Neural progenitor cell (in vitro differentiated cells): ENCODE measurements around the gene STPG1. TPM values are rescaled to one million over a fixed set of nuclear protein-coding genes. Genes with fewer than 3 reads are reported as not detected.

Experiments used
- DNase-seq: peaks from one replicate; pipeline ENCODE4 v3.0.0-alpha.2; 2016; ENCODE audit warnings: low spot score
- H2AFZ ChIP-seq: fragments of 200-600 bp; sonication (generic); replicated peaks from 2 replicates; pipeline ENCODE4 v1.6.1; 2016; ENCODE audit warnings: antibody characterized with exemption
- H3F3A ChIP-seq: fragments of 200-600 bp; sonication (generic); 2 replicates; pipeline ENCODE4 v1.6.1; 2016; ENCODE audit warnings: antibody characterized with exemption, low read depth
- H3K27ac ChIP-seq: fragments of 200-600 bp; sonication (generic); 2 replicates; pipeline ENCODE4 v1.5.1; 2016; ENCODE audit warnings: mild to moderate bottlenecking
- H3K27me3 ChIP-seq: fragments of 200-600 bp; sonication (generic); 2 replicates; pipeline ENCODE4 v1.6.1; 2016; ENCODE audit warnings: mild to moderate bottlenecking, moderate library complexity
- H3K36me3 ChIP-seq: fragments of 200-600 bp; sonication (generic); 2 replicates; pipeline ENCODE4 v1.5.1; 2016
- H3K4me1 ChIP-seq: fragments of 200-600 bp; sonication (generic); 2 replicates; pipeline ENCODE4 v1.6.1; 2016; ENCODE audit warnings: mixed run types
- H3K4me2 ChIP-seq: fragments of 200-600 bp; sonication (generic); 2 replicates; pipeline ENCODE4 v1.6.1; 2016
- H3K4me3 ChIP-seq: fragments of 200-600 bp; sonication (generic); 2 replicates; pipeline ENCODE4 v1.5.1; 2016
- H3K79me2 ChIP-seq: fragments of 200-600 bp; sonication (generic); 2 replicates; pipeline ENCODE4 v1.6.1; 2016; ENCODE audit warnings: low read depth
- H3K9ac ChIP-seq: fragments of 200-600 bp; sonication (generic); 2 replicates; pipeline ENCODE4 v1.6.1; 2016
- H3K9me3 ChIP-seq: fragments of 200-600 bp; sonication (generic); 2 replicates; pipeline ENCODE4 v1.5.1; 2016; ENCODE audit warnings: low read depth
- H4K20me1 ChIP-seq: fragments of 200-600 bp; sonication (generic); 2 replicates; pipeline ENCODE4 v1.6.1; 2016; ENCODE audit warnings: low read depth
- H3K27ac Mint-ChIP-seq: 3 replicates; pipeline ENCODE4 v1.8.0; 2021; ENCODE audit warnings: mixed read lengths
- H3K27me3 Mint-ChIP-seq: 2 replicates; pipeline ENCODE4 v1.8.0; 2022; ENCODE audit warnings: low read depth, mild to moderate bottlenecking, inconsistent platforms, moderate library complexity, mixed read lengths; ENCODE audit not compliant: insufficient read depth
- H3K36me3 Mint-ChIP-seq: 3 replicates; pipeline ENCODE4 v1.8.0; 2021; ENCODE audit warnings: mixed read lengths
- H3K4me1 Mint-ChIP-seq: 3 replicates; pipeline ENCODE4 v1.8.0; 2021; ENCODE audit warnings: mixed read lengths
- H3K4me3 Mint-ChIP-seq: 3 replicates; pipeline ENCODE4 v1.8.0; 2021; ENCODE audit warnings: mild to moderate bottlenecking, moderate library complexity, mixed read lengths
- H3K9me3 Mint-ChIP-seq: 3 replicates; pipeline ENCODE4 v1.8.0; 2020; ENCODE audit warnings: mixed read lengths
- EZH2 ChIP-seq: fragments of 200-600 bp; sonication (generic); IDR thresholded peaks from 2 replicates; pipeline ENCODE4 v1.6.1; 2017; ENCODE audit warnings: antibody characterized with exemption, mild to moderate bottlenecking, moderate library complexity
- EZH2phosphoT487 ChIP-seq: fragments of 200-600 bp; sonication (generic); IDR thresholded peaks from 2 replicates; pipeline ENCODE4 v1.6.1; 2017; ENCODE audit warnings: antibody characterized with exemption
- total RNA-seq: library from RNA; depleted of rRNA; stranded (reverse); fragments of >200 nt; gene quantifications from 2 replicates; pipeline ENCODE4 v1.2.3, GENCODE V29; 2015; ENCODE audit warnings: low replicate concordance
- TF ChIP-seq, protein P1 (sequence below): fragments of 200-600 bp; sonication (generic); IDR thresholded peaks from 2 replicates; pipeline ENCODE4 v1.5.1; 2017; ENCODE audit warnings: antibody characterized with exemption, mild to moderate bottlenecking

Gene STPG1
- total RNA-seq, 1 donor from 2014 or later: 15.9 TPM

DNA sequence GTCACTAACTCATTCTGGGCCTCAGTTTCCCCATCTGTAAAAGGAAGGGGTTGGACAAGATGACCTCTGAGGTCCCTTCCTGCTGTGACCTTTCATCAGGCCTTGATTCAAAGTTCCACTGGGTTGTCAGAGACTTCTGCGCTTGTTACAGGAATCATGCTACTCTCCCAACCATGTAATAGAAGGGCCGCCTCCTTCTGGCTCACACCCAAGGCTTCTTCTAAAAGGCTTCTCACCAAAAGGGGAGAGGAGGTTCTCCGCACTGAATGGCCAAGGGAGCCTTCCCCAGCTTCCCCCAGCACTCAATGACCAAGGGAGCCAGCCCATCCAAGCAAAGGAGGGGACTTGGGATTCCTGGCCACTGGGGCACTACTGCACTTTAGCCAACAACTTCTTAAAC is 51.8 kb downstream of the STPG1 start:
- Histone ChIP-seq H3K4me3 (no peak overlapping the region), H2AFZ (no peak overlapping the region), H3K79me2 (no peaks in the 10 kb centered on the region), H3K27ac (no peak overlapping the region), H3F3A (peaks cover 27% of the 10 kb centered on the region), H3K9me3 (no peaks in the 10 kb centered on the region), H3K4me1 (peaks cover 37% of the 10 kb centered on the region), H3K27me3 (no peaks in the 10 kb centered on the region), H3K9ac (no peak overlapping the region), H3K36me3 (no peaks in the 10 kb centered on the region), H4K20me1 (peaks cover 9% of the 10 kb centered on the region), H3K4me2 (no peak overlapping the region)
- DNase-seq: no peak
- no peak overlapping the region for H3K27ac Mint-ChIP-seq
- peaks cover 15% of the 10 kb centered on the region for H3K36me3 Mint-ChIP-seq
- no peak overlapping the region for H3K4me3 Mint-ChIP-seq
- no peaks in the 10 kb centered on the region for H3K9me3 Mint-ChIP-seq
- peaks cover 9% of the 10 kb centered on the region for H3K27me3 Mint-ChIP-seq
- TF ChIP-seq EZH2phosphoT487 (no peak), EZH2 (no peak)
- TF ChIP-seq, protein P1, sequence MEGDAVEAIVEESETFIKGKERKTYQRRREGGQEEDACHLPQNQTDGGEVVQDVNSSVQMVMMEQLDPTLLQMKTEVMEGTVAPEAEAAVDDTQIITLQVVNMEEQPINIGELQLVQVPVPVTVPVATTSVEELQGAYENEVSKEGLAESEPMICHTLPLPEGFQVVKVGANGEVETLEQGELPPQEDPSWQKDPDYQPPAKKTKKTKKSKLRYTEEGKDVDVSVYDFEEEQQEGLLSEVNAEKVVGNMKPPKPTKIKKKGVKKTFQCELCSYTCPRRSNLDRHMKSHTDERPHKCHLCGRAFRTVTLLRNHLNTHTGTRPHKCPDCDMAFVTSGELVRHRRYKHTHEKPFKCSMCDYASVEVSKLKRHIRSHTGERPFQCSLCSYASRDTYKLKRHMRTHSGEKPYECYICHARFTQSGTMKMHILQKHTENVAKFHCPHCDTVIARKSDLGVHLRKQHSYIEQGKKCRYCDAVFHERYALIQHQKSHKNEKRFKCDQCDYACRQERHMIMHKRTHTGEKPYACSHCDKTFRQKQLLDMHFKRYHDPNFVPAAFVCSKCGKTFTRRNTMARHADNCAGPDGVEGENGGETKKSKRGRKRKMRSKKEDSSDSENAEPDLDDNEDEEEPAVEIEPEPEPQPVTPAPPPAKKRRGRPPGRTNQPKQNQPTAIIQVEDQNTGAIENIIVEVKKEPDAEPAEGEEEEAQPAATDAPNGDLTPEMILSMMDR: no peak
- peaks cover 46% of the 10 kb centered on the region for H3K4me1 Mint-ChIP-seq

DNA sequence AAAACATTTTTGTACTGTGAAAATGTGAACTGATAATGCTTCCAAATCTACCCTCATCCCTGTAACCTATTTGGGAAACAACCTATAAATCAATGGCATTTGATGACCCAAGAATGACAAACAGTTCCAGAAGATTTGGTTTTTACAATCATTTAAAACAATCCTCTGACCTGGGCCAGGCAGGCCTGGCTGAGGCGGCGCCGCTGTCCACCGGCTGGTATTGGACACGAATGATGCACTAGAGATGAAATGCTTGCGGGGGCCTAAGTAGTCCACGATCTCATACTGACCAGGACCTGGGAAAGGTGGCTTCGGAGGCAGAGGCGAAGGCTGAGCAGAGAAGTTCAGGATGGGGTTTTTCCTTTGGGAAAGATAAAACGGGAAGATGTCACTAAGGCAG is 52.9 kb downstream of the STPG1 start:
- peaks cover 26% of the 10 kb centered on the region for H3F3A ChIP-seq
- H4K20me1 ChIP-seq: peaks cover 9% of the 10 kb centered on the region
- no peak overlapping the region for H3K4me3 Mint-ChIP-seq
- H3K27me3 Mint-ChIP-seq: peaks cover 9% of the 10 kb centered on the region
- TF ChIP-seq EZH2: no peak
- TF ChIP-seq EZH2phosphoT487: no peak
- TF ChIP-seq, protein P1: no peak
- peaks cover 38% of the 10 kb centered on the region for H3K4me1 Mint-ChIP-seq
- no peaks in the 10 kb centered on the region for H3K79me2 ChIP-seq
- H3K9me3 ChIP-seq: no peaks in the 10 kb centered on the region
- peaks cover 29% of the 10 kb centered on the region for H3K4me1 ChIP-seq
- no peak overlapping the region for H3K4me2 ChIP-seq
- DNase-seq: no peak
- H3K27me3 ChIP-seq: no peaks in the 10 kb centered on the region
- no peak overlapping the region for H3K9ac ChIP-seq
- no peak overlapping the region for H3K27ac Mint-ChIP-seq
- no peak overlapping the region for H3K4me3 ChIP-seq
- no peak overlapping the region for H2AFZ ChIP-seq
- H3K27ac ChIP-seq: no peak overlapping the region
- H3K9me3 Mint-ChIP-seq: no peaks in the 10 kb centered on the region
- peaks cover 11% of the 10 kb centered on the region for H3K36me3 Mint-ChIP-seq
- H3K36me3 ChIP-seq: no peaks in the 10 kb centered on the region

- Mint-ChIP-seq H3K27ac (no peak overlapping the region), H3K4me1 (peaks cover 12% of the 10 kb centered on the region)
- H3K4me2 ChIP-seq: no peak overlapping the region
Observed at GRCh38 chr1:24357038-24357437, 56.5 kb downstream of the STPG1 start.

More at GRCh38 chr1:24357038-24357437, 56.5 kb downstream of the STPG1 start:
- Histone ChIP-seq H3K36me3 (no peaks in the 10 kb centered on the region), H3K9ac (no peak overlapping the region), H3K79me2 (no peaks in the 10 kb centered on the region), H3K27ac (no peak overlapping the region), H3K27me3 (no peaks in the 10 kb centered on the region), H2AFZ (no peak overlapping the region), H3F3A (no peaks in the 10 kb centered on the region), H3K4me3 (no peak overlapping the region), H4K20me1 (no peaks in the 10 kb centered on the region), H3K9me3 (no peaks in the 10 kb centered on the region), H3K4me1 (no peaks in the 10 kb centered on the region)
- Mint-ChIP-seq H3K9me3 (no peaks in the 10 kb centered on the region), H3K27me3 (peaks cover 13% of the 10 kb centered on the region), H3K4me3 (no peak overlapping the region), H3K36me3 (peaks cover 11% of the 10 kb centered on the region)
- TF ChIP-seq EZH2phosphoT487: no peak
- TF ChIP-seq EZH2: no peak
- TF ChIP-seq, protein P1: no peak
- no peak for DNase-seq
